Glutamatergic neuron (in vitro differentiated cells): ENCODE results near the gene MEGF11. TPM values are rescaled to one million over a fixed set of nuclear protein-coding genes. Genes with fewer than 3 reads are reported as not detected.

ENCODE experiments used
- DNase-seq: peaks from one replicate; pipeline ENCODE4 v3.0.0; 2022
- H3K27ac Mint-ChIP-seq: one replicate; pipeline ENCODE4 v1.8.0; 2020; ENCODE audit warnings: mild to moderate bottlenecking, mixed read lengths, inconsistent platforms; ENCODE audit not compliant: unreplicated experiment
- H3K27me3 Mint-ChIP-seq: one replicate; pipeline ENCODE4 v1.8.0; 2020; ENCODE audit warnings: mild to moderate bottlenecking, moderate library complexity, mixed read lengths, inconsistent platforms; ENCODE audit not compliant: unreplicated experiment
- H3K36me3 Mint-ChIP-seq: one replicate; pipeline ENCODE4 v1.8.0; 2020; ENCODE audit warnings: mild to moderate bottlenecking, mixed read lengths, inconsistent platforms; ENCODE audit not compliant: unreplicated experiment
- H3K4me1 Mint-ChIP-seq: one replicate; pipeline ENCODE4 v1.8.0; 2020; ENCODE audit warnings: mild to moderate bottlenecking, low read depth, mixed read lengths, inconsistent platforms; ENCODE audit not compliant: unreplicated experiment
- H3K4me3 Mint-ChIP-seq: one replicate; pipeline ENCODE4 v1.8.0; 2020; ENCODE audit warnings: mild to moderate bottlenecking, mixed read lengths, inconsistent platforms; ENCODE audit not compliant: unreplicated experiment
- H3K9me3 Mint-ChIP-seq: one replicate; pipeline ENCODE4 v1.8.0; 2020; ENCODE audit warnings: mild to moderate bottlenecking, moderate library complexity, mixed read lengths, inconsistent platforms; ENCODE audit not compliant: unreplicated experiment
- CTCF ChIP-seq: fragments of 200-600 bp; sonication (generic); IDR thresholded peaks from one replicate; pipeline ENCODE4 v1.5.0; 2021; ENCODE audit not compliant: partially characterized antibody, unreplicated experiment
- total RNA-seq: library from RNA; stranded (reverse); fragmentation: NEBNext Ultra II Directional; extraction: Animal tissue kit (Norgen Biotek cat#: 25700); gene quantifications from one replicate; pipeline ENCODE4 v1.2.1, GENCODE V29; 2021; ENCODE audit not compliant: unreplicated experiment

Gene MEGF11
- total RNA-seq, 1 donor from 2014 or later = 2.6 TPM

- Mint-ChIP-seq H3K27ac (no peak overlapping the region), H3K4me1 (peaks cover 48% of the 10 kb centered on the region), H3K4me3 (peak overlapping the region; percentile 52), H3K27me3 (peaks cover 4% of the 10 kb centered on the region), H3K36me3 (peaks cover 3% of the 10 kb centered on the region), H3K9me3 (peaks cover 10% of the 10 kb centered on the region)
- no peak for TF ChIP-seq CTCF
- no peak for DNase-seq
Measured at GRCh38 chr15:66136948-66137347, 116.6 kb downstream of the MEGF11 start.

GRCh38 chr15:66135664-66136063 is 117.9 kb downstream of the MEGF11 start:
- DNase-seq = no peak

GRCh38 chr15:66134284-66134683 is 119.3 kb downstream of the MEGF11 start:
- Mint-ChIP-seq H3K9me3 (peaks cover 21% of the 10 kb centered on the region), H3K27me3 (peaks cover 16% of the 10 kb centered on the region), H3K27ac (no peak overlapping the region), H3K4me1 (peaks cover 57% of the 10 kb centered on the region), H3K36me3 (peaks cover 3% of the 10 kb centered on the region), H3K4me3 (peak overlapping the region; percentile 20)
- no peak for DNase-seq
- no peak for TF ChIP-seq CTCF

More at GRCh38 chr15:66135664-66136063, 117.9 kb downstream of the MEGF11 start:
- Mint-ChIP-seq H3K27me3 (peaks cover 5% of the 10 kb centered on the region), H3K4me1 (peaks cover 52% of the 10 kb centered on the region), H3K4me3 (no peak overlapping the region), H3K36me3 (peaks cover 3% of the 10 kb centered on the region), H3K9me3 (peaks cover 16% of the 10 kb centered on the region), H3K27ac (no peak overlapping the region)
- TF ChIP-seq CTCF = no peak

- TF ChIP-seq CTCF = no peak
- no peak for DNase-seq
- Mint-ChIP-seq H3K4me1 (peaks cover 54% of the 10 kb centered on the region), H3K36me3 (peaks cover 3% of the 10 kb centered on the region), H3K9me3 (peaks cover 22% of the 10 kb centered on the region), H3K4me3 (no peak overlapping the region), H3K27me3 (peaks cover 16% of the 10 kb centered on the region), H3K27ac (peak overlapping the region; percentile 36)
Measured at GRCh38 chr15:66133247-66133885, 120.2 kb downstream of the MEGF11 start.

GRCh38 chr15:66132251-66132816 is 121.2 kb downstream of the MEGF11 start:
- no peak for DNase-seq
- no peak for TF ChIP-seq CTCF
- peaks cover 3% of the 10 kb centered on the region for H3K36me3 Mint-ChIP-seq
- peaks cover 19% of the 10 kb centered on the region for H3K27me3 Mint-ChIP-seq
- H3K4me3 Mint-ChIP-seq = peak overlapping the region; percentile 4
- H3K27ac Mint-ChIP-seq = peak overlapping the region; percentile 40
- peaks cover 51% of the 10 kb centered on the region for H3K4me1 Mint-ChIP-seq
- H3K9me3 Mint-ChIP-seq = peaks cover 24% of the 10 kb centered on the region
